AG10803 (cell line): ENCODE results near the gene ZNF718.
"Not testable (repeated sequence)": the region's sequence is repeated elsewhere in the genome, so short reads cannot be mapped to it uniquely, and the experiment has no call there.

Experiments
- DNase-seq: peaks from one replicate; pipeline ENCODE4 v3.0.0; 2010; ENCODE audit warnings: low read depth
- H3K4me3 ChIP-seq: 2 replicates; pipeline ENCODE4 v1.5.1; 2011; ENCODE audit warnings: mild to moderate bottlenecking, low read length, control low read depth
- CTCF ChIP-seq: conservative IDR thresholded peaks from 2 replicates; pipeline ENCODE4 v1.5.1; 2011; ENCODE audit warnings: mild to moderate bottlenecking, low read length, control low read depth, inconsistent platforms

ZNF718 gene

GRCh38 chr4:161496-162284, 37.4 kb downstream of the ZNF718 start:
- TF ChIP-seq CTCF: no peak
- no peak for DNase-seq
- H3K4me3 ChIP-seq: no peak overlapping the region

GRCh38 chr4:169640-170039, 45.3 kb downstream of the ZNF718 start:
- not testable (repeated sequence) for DNase-seq, H3K4me3 ChIP-seq

- not testable (repeated sequence) for H3K4me3 ChIP-seq, DNase-seq
Measured at GRCh38 chr4:171318-171717, 47.0 kb downstream of the ZNF718 start.

GRCh38 chr4:173666-174314, 49.5 kb downstream of the ZNF718 start:
- TF ChIP-seq CTCF: no peak
- H3K4me3 ChIP-seq: no peak overlapping the region
- DNase-seq: no peak

GRCh38 chr4:175986-176385, 51.7 kb downstream of the ZNF718 start:
- no peak for DNase-seq
- no peak overlapping the region for H3K4me3 ChIP-seq
- TF ChIP-seq CTCF: no peak

- no peak for TF ChIP-seq CTCF
- H3K4me3 ChIP-seq: no peak overlapping the region
- no peak for DNase-seq
Measured at GRCh38 chr4:176995-177394, 52.7 kb downstream of the ZNF718 start.

GRCh38 chr4:182225-182624, 57.9 kb downstream of the ZNF718 start:
- not testable (repeated sequence) for DNase-seq, H3K4me3 ChIP-seq

GRCh38 chr4:188091-188490, 63.8 kb downstream of the ZNF718 start:
- no peak for DNase-seq
- H3K4me3 ChIP-seq: no peak overlapping the region
- TF ChIP-seq CTCF: no peak

- not testable (repeated sequence) for DNase-seq, H3K4me3 ChIP-seq
Measured at GRCh38 chr4:195159-195558, 70.9 kb downstream of the ZNF718 start.
